ENCODE measurements around the gene CUEDC2. TPM values are rescaled to one million over a fixed set of nuclear protein-coding genes. Genes with fewer than 3 reads are reported as not detected.
A peak's percentile ranks its signal among the peaks of the same experiment; 100 is the strongest.

CUEDC2 gene
- total RNA-seq, 2 donors from 2014 or later: 30.2 to 32.1 TPM

DNA sequence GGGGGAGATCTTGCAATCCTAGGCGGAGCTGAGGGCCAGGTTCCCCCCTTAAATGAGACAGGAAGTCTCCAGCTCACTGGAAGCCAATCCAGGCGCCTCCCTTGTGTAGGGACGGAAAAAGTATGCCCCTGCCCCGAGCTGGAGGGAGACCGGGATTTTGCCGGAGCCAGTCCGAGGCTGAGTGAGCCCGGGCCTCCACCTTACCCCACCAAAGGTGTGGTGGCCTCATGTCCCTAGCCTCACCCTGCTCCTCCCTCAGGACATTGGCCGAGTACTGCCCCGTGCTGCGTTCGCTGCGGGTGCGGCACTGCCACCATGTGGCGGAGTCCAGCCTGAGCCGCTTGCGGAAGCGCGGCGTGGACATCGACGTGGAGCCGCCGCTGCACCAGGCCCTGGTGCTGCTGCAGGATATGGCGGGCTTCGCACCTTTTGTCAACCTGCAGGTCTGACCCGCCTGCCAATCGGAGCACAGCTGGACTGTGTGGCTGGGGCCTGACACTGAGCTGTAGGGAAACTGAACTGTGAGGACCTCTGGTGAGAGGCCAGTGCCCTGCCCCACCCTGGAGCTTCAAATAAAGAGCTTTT, 9.7 kb downstream of the CUEDC2 start:
- peak; percentile 93 for DNase-seq
- H3K4me3 ChIP-seq: peak overlapping the region; percentile 71
- H3K27ac ChIP-seq: peak overlapping the region; percentile 88
- peaks cover 15% of the 10 kb centered on the region for H3K4me1 ChIP-seq
- H3K36me3 ChIP-seq: no peaks in the 10 kb centered on the region
- H3K9me3 ChIP-seq: no peaks in the 10 kb centered on the region
- no peaks in the 10 kb centered on the region for H3K27me3 ChIP-seq
- TF ChIP-seq, protein P1, sequence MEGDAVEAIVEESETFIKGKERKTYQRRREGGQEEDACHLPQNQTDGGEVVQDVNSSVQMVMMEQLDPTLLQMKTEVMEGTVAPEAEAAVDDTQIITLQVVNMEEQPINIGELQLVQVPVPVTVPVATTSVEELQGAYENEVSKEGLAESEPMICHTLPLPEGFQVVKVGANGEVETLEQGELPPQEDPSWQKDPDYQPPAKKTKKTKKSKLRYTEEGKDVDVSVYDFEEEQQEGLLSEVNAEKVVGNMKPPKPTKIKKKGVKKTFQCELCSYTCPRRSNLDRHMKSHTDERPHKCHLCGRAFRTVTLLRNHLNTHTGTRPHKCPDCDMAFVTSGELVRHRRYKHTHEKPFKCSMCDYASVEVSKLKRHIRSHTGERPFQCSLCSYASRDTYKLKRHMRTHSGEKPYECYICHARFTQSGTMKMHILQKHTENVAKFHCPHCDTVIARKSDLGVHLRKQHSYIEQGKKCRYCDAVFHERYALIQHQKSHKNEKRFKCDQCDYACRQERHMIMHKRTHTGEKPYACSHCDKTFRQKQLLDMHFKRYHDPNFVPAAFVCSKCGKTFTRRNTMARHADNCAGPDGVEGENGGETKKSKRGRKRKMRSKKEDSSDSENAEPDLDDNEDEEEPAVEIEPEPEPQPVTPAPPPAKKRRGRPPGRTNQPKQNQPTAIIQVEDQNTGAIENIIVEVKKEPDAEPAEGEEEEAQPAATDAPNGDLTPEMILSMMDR (IDR thresholded peaks at IDR 0.05): peak; percentile 85
- H3K9ac ChIP-seq (ENCODE audit: low read depth in 2 of 2, low read length in 2 of 2): peak overlapping the region; percentile 88 to 95
- intact Hi-C loops (cut with DNase I): loop anchor here (5.0 kb wide), 1 partner anchor 60 kb away; no protein-coding TSS in a partner anchor

DNA sequence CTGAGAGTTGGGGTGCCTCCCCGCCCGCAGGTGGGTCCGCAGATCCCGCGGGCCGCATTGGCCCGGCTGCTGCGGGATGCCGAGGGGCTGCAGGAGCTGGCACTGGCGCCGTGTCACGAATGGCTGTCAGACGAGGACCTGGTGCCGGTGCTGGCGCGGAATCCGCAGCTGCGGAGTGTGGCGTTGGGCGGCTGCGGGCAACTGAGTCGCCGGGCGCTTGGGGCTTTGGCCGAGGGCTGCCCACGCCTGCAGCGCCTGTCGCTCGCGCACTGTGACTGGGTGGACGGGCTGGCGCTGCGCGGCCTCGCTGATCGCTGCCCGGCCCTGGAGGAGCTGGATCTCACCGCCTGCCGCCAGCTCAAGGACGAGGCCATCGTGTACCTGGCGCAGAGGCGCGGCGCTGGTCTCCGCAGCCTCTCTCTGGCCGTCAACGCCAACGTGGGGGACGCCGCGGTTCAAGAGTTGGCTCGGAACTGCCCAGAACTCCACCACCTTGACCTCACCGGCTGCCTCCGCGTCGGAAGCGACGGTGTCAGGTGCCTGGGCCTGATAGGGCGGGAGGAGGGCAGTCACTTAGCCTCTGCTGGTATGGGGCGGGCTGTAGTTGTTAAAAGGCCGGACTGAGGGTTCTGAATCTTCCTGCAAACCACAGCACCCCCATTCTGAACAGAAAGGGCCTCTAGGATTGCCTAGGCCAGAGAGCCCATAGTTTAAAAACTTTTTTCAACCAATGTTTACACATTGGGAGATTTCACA, 10.4 kb downstream of the CUEDC2 start:
- H3K36me3 ChIP-seq: no peaks in the 10 kb centered on the region
- TF ChIP-seq, protein P1 (IDR thresholded peaks at IDR 0.05): no peak
- intact Hi-C loops (cut with DNase I): loop anchor here (5.0 kb wide), 1 partner anchor 60 kb away; no protein-coding TSS in a partner anchor
- H3K4me1 ChIP-seq: peaks cover 15% of the 10 kb centered on the region
- H3K9ac ChIP-seq (ENCODE audit: low read depth in 2 of 2, low read length in 2 of 2): peak overlapping the region; percentile 88 to 95
- peak; percentile 67 for DNase-seq
- no peaks in the 10 kb centered on the region for H3K9me3 ChIP-seq
- peak overlapping the region; percentile 71 for H3K4me3 ChIP-seq
- no peaks in the 10 kb centered on the region for H3K27me3 ChIP-seq
- H3K27ac ChIP-seq: peak overlapping the region; percentile 88

DNA sequence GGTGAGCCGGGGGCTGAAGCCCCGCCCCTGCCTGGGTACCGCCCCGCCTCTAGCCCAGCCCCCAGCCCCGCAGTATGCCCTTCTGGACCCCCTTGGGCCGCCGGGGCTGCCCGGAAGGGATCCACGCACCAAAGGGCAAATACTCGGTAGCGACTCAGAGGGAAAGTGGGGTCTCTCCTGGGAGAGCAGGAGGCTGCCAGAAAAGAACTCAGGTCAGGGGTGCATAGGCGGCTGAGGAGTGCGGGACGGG, 10.9 kb downstream of the CUEDC2 start:
- no peaks in the 10 kb centered on the region for H3K9me3 ChIP-seq
- H3K27ac ChIP-seq: peak overlapping the region; percentile 88
- H3K27me3 ChIP-seq: no peaks in the 10 kb centered on the region
- TF ChIP-seq, protein P1 (IDR thresholded peaks at IDR 0.05): no peak
- intact Hi-C loops (cut with DNase I): loop anchor here (5.0 kb wide), 1 partner anchor 61 kb away; no protein-coding TSS in a partner anchor
- H3K4me3 ChIP-seq: peak overlapping the region; percentile 71
- peaks cover 15% of the 10 kb centered on the region for H3K4me1 ChIP-seq
- H3K9ac ChIP-seq (ENCODE audit: low read depth in 2 of 2, low read length in 2 of 2): peak overlapping the region; percentile 88 to 95
- no peaks in the 10 kb centered on the region for H3K36me3 ChIP-seq
- no peak for DNase-seq

DNA sequence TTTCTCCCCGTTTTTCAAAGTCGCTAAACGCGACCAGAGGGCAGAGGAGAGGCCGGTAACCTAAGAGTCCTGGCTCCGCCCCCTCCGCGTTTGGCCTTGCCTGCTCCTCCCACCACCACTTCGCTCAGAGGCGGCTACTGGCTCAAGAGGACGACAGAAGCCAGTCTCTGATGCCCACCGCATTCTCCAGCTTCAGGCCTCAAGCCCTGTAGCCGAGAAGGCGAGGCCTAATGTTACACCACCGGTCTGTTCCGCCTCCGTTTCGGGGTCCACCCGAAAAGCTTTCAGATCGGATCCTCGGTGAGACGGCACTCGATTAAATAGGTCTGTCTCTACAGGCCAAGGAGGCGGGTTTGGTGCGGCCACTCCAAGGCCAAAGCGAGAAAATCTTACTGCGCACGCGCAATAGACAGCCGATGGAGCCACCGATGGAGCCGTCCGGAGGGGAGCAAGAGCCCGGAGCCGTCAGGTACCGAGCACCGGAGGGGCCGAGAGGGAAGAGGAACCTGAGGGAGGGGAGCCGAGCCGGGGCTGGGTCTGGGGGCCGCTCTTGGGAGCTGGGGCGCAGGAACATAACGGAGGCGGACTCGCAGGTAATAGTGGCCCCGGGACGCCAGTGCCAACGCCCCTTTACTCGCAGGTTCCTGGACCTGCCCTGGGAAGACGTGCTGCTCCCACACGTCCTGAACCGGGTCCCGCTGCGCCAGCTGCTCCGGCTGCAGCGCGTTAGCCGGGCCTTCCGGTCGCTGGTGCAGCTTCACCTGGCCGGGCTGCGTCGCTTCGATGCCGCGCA, 11.5 kb downstream of the CUEDC2 start, which contains the start of gene FBXL15:
Gene FBXL15, plus strand, starts transcription at position 123 of the 793 bp plus-strand sequence. Its CDS starts 294 bp downstream, at position 417.
- H3K4me1 ChIP-seq: peaks cover 15% of the 10 kb centered on the region

More for the DNA sequence above, 11.5 kb downstream of the CUEDC2 start, which contains the start of gene FBXL15:
- H3K9ac ChIP-seq (ENCODE audit: low read depth in 2 of 2, low read length in 2 of 2): peak within 1 kb of the TSS; percentile 88 to 95
- intact Hi-C loops (cut with DNase I): loop anchor here (5.0 kb wide), 1 partner anchor 61 kb away; no protein-coding TSS in a partner anchor
- no peaks in the 10 kb centered on the region for H3K36me3 ChIP-seq
- TF ChIP-seq, protein P1 (IDR thresholded peaks at IDR 0.05): no peak
- no peaks in the 10 kb centered on the region for H3K27me3 ChIP-seq
- H3K9me3 ChIP-seq: no peaks in the 10 kb centered on the region
- peak within 1 kb of the TSS; percentile 88 for H3K27ac ChIP-seq
- peak; percentile 97 for DNase-seq
- H3K4me3 ChIP-seq: peak within 1 kb of the TSS; percentile 71

All from colonic mucosa (tissue), 4 donors.